Activated naive CD4-positive, alpha-beta T cell treated with anti-CD3 and anti-CD28 coated beads, Interleukin-2, amount 50 U/mL, for 24 hours (primary cell): ENCODE data around the gene ZNG1A.
"Not testable (repeated sequence)": the region's sequence is repeated elsewhere in the genome, so short reads cannot be mapped to it uniquely, and the experiment has no call there.

ENCODE experiments used
- H3K27ac Mint-ChIP-seq: one replicate; pipeline ENCODE4 v1.8.0; 2021; ENCODE audit warnings: mild to moderate bottlenecking, mixed read lengths
- H3K27me3 Mint-ChIP-seq: one replicate; pipeline ENCODE4 v1.8.0; 2021; ENCODE audit warnings: mixed read lengths
- H3K36me3 Mint-ChIP-seq: one replicate; pipeline ENCODE4 v1.8.0; 2021; ENCODE audit warnings: mixed read lengths
- H3K4me1 Mint-ChIP-seq: one replicate; pipeline ENCODE4 v1.8.0; 2021; ENCODE audit warnings: mixed read lengths
- H3K4me3 Mint-ChIP-seq: one replicate; pipeline ENCODE4 v1.8.0; 2021; ENCODE audit warnings: mild to moderate bottlenecking, mixed read lengths
- H3K9me3 Mint-ChIP-seq: one replicate; pipeline ENCODE4 v1.8.0; 2021; ENCODE audit warnings: mixed read lengths

Gene ZNG1A

DNA sequence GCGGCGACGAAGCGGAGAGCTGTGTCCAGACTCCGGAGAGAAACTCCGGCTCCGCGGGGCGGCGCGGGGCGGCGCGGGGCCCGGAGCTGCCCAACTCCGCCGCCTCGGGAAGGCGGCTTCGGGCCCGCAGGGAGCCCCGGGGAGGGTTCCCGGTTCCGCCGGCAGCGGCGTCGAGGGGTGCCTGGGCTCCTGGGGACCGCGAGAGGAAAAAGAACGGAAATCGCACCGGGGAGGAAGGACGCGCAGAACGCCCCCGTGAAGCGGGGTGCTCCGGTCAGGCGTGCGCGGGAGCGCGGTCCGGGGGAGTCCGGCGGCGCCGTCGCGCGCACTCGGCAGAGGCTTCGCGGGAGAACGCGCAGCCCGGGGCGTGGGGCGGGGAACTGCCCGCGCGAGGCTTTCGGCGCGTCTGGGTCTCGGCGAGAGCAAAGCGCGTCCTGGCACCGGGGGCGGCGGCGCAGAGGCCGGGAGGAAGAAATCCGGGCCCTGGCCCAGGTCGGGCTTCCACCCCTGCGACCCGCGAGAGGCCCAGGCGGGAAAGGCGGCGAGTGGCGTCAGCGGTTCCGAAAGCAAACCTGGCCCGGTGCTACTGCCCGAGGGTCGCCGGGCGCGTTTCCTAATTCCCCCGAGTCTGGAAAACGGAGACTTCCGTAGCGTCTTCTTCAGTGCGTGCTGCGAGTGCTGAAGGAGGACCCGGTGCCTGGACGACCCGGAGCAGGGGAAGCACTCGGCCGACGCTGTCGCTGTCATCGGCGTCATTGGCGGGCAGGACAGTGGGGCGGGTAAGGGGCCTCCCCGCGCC is 65.2 kb downstream of the ZNG1A start:
- Mint-ChIP-seq H3K4me3 (peak overlapping the region; percentile 78), H3K4me1 (peaks cover 20% of the 10 kb centered on the region), H3K27me3 (peaks cover 29% of the 10 kb centered on the region)
- H3K9me3 Mint-ChIP-seq, H3K27ac Mint-ChIP-seq, H3K36me3 Mint-ChIP-seq: not testable (repeated sequence)

DNA sequence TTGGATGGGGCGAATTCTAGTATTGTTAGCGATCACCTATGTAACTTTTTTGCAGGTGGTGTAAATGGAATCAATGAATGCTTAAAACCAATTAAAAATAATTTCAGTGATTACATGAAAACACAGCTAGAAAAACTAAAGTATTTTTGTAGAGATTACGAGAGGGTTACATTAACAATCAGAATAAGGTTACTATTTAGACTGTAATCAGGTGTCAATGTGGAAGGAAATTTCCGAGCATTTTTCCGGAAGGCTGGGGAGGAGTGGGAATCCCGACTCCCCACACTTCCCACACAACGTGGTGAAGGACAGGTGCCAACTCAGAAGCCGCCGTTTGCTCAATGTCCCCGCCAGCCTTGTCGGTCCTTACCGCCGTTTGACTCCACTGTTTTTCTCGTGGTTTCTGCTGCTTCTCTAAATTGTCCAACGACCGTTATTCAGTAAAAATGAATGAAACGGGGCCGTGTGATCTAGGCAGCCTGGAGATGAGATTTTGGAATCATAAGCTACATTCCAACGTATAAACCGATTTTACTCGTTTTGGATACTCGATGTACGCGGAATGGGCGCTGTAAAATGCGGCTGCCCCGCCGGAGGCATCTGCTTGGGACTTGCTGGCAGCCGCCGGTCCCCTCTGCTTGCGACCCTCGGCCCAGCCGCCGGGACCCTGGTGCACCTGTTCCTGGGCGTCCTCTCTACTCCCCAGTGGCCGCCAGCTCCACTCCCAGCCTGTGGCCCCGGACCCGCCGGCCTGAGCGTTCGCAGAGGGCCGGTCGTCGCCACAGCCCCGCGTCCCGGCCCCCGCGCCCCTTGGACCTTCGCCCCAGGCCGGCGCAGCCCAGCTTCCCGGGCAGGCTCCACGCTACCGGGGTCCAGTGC is 66.0 kb downstream of the ZNG1A start:
- not testable (repeated sequence) for H3K27ac Mint-ChIP-seq, H3K9me3 Mint-ChIP-seq, H3K36me3 Mint-ChIP-seq
- H3K4me1 Mint-ChIP-seq, result peaks cover 17% of the 10 kb centered on the region
- H3K4me3 Mint-ChIP-seq, result peak overlapping the region; percentile 59
- H3K27me3 Mint-ChIP-seq, result peaks cover 26% of the 10 kb centered on the region

DNA sequence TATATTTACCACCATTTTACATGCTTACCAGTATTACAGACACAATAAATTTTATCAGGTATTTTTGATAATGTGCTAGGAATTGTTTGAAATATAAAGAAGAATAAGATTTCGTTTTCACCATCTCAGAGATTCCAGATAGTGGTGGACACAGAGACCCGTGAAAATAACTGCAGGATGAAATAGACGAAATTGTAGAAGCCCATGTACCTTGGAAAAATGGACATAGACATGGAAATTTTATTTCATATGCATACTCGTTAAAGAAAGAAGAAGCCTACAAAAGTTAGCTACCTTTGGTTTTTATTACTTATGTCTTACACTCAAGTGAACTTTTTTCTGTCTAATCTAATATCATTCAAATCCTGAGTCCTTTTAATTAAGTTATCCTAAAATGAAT is 68.2 kb downstream of the ZNG1A start:
- not testable (repeated sequence) for H3K4me3 Mint-ChIP-seq, H3K4me1 Mint-ChIP-seq, H3K36me3 Mint-ChIP-seq, H3K27ac Mint-ChIP-seq, H3K9me3 Mint-ChIP-seq
- peaks cover 26% of the 10 kb centered on the region for H3K27me3 Mint-ChIP-seq

DNA sequence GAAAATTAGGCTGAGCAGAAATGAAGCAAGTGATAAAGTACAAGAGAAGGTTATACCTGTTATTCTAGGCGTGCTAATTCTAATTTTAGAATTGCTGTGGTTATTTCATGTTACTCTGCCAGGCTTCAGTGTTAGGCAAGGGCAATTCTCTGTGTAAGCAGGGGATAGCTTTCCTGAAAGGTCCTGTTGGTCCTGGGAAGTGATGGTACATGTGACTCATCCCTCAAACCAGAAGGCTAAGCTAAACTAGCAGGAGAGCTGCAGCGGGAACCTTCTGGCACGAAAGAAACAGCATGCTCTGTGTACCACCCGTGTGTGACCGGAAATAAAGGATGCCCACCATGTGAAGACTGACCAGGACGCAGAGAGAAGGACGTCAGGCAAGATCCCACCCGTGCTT is 69.3 kb downstream of the ZNG1A start:
- peaks cover 24% of the 10 kb centered on the region for H3K27me3 Mint-ChIP-seq
- H3K4me1 Mint-ChIP-seq, H3K4me3 Mint-ChIP-seq, H3K36me3 Mint-ChIP-seq, H3K9me3 Mint-ChIP-seq, H3K27ac Mint-ChIP-seq: not testable (repeated sequence)

DNA sequence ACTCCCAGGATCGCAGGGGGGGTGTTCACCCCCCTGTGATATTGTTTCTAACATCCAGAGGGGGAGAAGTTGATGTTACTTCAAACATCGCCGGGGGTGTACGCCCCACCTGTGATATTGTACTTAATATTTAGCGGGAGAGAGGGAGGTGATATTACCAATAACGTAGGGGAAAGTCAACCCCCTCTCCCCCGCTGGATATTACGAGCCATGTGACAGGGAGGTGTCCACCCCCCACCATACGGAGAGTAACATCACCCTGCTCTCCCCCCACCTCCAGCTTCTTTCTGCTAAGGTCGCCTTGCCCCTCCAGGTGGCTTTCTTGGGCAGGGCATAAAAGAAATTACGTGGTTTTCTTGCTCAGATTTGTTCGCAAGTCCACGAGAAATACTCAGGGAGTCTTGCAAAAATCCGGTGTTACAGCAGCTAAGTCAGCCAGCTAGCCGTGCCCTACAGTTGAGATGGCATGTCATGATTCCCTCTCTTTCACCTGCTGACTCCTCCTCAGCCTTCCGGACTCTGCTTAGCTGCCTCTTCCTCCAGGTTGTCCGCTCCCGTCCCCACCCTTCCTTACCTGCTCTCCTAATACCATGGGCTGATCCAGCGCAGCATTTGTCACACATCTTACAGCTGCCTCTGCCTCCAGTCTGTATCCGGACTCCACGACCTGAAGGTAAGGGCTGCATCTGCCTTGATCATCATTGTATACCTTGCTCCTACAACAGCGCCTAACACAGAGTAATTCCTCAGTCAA is 69.9 kb downstream of the ZNG1A start:
- peaks cover 22% of the 10 kb centered on the region for H3K27me3 Mint-ChIP-seq
- H3K27ac Mint-ChIP-seq, H3K4me1 Mint-ChIP-seq, H3K4me3 Mint-ChIP-seq, H3K36me3 Mint-ChIP-seq, H3K9me3 Mint-ChIP-seq: not testable (repeated sequence)

DNA sequence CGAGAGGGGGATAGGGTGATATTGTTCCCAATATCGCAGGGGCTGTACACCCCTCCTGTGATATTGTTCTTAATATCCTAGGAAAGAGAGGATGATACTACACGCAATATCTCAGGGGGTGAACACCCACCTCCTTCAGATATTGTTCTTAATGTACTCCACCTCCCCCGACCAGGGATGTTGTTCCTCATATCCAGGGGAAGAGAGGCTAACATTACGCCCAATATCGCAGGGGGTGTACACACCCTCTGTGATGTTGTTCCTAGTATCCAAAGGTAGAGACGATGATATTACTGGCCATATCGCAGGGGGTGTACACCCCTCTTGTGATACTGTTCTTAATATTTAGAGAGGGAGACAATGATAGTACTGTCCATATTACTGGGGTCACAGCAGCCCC is 72.9 kb downstream of the ZNG1A start:
- H3K9me3 Mint-ChIP-seq, H3K4me1 Mint-ChIP-seq, H3K27ac Mint-ChIP-seq, H3K36me3 Mint-ChIP-seq, H3K4me3 Mint-ChIP-seq: not testable (repeated sequence)
- peaks cover 18% of the 10 kb centered on the region for H3K27me3 Mint-ChIP-seq

DNA sequence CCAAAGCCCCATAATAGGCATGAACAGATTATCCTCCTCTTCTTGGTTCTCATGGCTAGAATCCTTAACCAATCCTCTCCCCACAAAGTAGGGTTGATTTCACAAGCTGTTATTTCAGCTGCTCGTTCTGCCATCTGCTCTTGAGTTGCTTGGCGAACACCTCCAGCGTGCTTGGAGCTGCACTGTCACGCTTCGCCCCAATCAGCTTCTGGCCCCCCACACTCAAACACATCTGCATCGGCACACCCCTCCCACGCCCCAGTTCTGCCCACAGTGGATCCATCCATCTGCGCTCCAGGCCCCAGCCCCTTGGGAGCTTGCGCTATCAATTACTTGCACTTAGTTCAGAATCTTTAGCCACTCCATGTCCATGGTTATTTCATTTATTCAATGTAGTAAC is 78.4 kb downstream of the ZNG1A start:
- H3K4me1 Mint-ChIP-seq, H3K4me3 Mint-ChIP-seq, H3K36me3 Mint-ChIP-seq, H3K27me3 Mint-ChIP-seq, H3K27ac Mint-ChIP-seq, H3K9me3 Mint-ChIP-seq: not testable (repeated sequence)

DNA sequence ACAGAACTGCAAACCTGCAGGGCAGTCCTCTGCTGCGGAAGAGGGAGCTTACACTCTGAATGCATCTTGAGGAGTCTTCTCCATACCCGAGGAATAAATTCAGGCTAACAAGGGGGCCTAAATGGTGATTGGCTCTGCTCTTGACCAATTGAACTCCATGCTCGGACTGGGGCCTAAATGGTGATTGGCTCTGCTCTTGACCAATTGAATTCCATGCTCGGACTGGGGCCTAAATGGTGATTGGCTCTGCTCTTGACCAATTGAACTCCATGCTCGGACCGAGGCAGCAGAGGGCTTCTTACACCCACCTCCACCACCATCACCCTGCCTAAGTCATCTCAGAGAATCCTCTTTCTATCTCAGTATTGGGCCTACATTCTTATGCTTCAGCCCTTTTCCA is 79.0 kb downstream of the ZNG1A start:
- not testable (repeated sequence) for H3K9me3 Mint-ChIP-seq, H3K27me3 Mint-ChIP-seq, H3K4me1 Mint-ChIP-seq, H3K27ac Mint-ChIP-seq, H3K4me3 Mint-ChIP-seq, H3K36me3 Mint-ChIP-seq

DNA sequence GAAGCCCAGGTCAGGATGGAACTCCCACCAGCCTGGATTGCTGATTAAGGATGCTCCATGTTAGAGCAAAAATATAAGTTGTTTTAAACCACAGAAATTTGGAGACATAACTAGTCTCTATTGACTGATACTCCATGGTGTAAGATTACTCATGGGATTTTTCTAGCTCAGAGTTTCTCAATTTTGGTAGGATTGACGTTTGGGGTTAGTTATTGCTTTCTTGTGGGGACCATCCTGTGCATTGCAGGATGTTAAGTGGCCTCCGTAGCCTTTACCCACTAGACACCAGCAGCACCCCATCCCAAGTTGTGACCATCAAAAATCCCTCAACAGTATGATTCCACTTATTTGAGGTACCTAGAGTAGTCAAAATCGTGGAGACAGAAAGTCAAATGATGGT is 80.1 kb downstream of the ZNG1A start:
- H3K9me3 Mint-ChIP-seq, H3K4me3 Mint-ChIP-seq, H3K27me3 Mint-ChIP-seq, H3K27ac Mint-ChIP-seq, H3K4me1 Mint-ChIP-seq, H3K36me3 Mint-ChIP-seq: not testable (repeated sequence)

DNA sequence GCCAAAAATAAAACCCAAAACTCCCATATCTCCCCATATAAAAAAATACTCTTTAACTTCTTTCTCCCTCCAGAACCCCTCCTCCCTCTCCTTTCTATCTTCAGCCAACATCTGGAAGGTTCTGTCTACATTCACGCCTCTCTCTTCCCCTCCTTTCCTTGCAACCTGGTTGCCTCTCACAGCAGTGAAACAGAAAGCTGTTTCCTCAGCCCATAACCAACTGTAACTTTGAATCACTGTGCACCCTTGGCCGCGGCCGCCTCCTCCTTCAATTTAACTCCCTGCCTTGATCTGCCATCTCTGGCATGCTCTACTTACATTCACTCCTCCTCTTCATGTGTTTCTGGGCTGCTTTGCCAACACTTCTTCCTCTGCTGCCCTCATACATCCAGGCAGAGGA is 83.9 kb downstream of the ZNG1A start:
- not testable (repeated sequence) for H3K27me3 Mint-ChIP-seq, H3K36me3 Mint-ChIP-seq, H3K9me3 Mint-ChIP-seq, H3K4me3 Mint-ChIP-seq, H3K4me1 Mint-ChIP-seq, H3K27ac Mint-ChIP-seq

DNA sequence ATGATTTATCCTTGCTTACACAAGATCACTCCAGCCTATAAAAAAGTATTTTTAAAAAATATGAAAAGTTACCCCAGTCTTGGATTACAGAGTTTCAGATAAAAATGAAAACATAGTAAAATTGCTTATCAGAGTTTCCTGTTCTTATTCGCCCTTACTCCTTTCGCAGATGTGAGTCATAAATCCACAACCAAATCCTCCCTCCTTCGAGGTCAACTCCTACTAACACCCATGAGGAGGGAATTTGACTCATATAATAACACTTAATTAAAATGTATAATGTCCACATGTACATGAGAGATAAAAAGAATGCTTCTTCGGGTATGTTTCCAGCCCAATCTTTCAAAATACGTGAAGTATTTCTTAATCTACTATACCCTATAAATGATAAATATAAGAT is 84.5 kb downstream of the ZNG1A start:
- not testable (repeated sequence) for H3K4me1 Mint-ChIP-seq, H3K9me3 Mint-ChIP-seq, H3K4me3 Mint-ChIP-seq, H3K27ac Mint-ChIP-seq, H3K27me3 Mint-ChIP-seq, H3K36me3 Mint-ChIP-seq

DNA sequence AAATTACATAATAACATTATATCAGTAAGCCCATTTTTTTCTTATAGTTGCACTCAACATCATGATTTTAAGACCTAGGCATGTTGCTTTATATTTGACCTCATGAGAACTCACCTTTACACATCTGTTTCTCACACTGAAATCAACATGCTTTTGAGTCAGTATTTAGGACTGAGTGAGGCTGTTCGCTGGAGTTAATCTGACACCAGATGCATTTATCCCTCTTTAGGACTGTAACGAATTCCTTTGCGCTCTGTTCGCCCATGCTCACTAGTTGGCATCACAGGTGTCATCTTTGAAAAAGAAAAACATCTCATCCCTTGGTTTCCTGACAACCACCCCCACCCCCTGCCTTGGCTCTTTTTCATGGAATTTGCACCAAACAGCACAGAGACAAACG is 84.9 kb downstream of the ZNG1A start:
- H3K4me3 Mint-ChIP-seq, H3K4me1 Mint-ChIP-seq, H3K27me3 Mint-ChIP-seq, H3K36me3 Mint-ChIP-seq, H3K27ac Mint-ChIP-seq, H3K9me3 Mint-ChIP-seq: not testable (repeated sequence)

DNA sequence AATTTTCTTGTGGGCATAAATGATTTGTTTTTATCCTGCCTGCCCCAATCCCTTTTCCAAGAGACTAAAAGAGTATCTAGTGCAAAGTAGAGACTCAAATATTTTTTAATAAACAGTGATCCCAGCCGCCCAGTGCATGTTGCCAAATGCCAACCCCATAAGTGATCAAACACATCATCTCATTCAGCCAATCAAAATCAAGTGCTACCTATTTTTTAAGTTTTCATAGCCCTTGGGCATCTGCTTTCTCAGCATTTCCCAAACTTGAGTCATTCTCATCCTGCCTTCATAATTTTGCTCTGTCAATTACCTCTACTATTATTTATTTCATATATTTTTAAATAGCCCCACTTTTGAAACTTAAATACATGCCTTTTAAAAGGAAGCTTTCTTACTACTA is 88.0 kb downstream of the ZNG1A start:
- H3K4me1 Mint-ChIP-seq, H3K27ac Mint-ChIP-seq, H3K36me3 Mint-ChIP-seq: not testable (repeated sequence)

DNA sequence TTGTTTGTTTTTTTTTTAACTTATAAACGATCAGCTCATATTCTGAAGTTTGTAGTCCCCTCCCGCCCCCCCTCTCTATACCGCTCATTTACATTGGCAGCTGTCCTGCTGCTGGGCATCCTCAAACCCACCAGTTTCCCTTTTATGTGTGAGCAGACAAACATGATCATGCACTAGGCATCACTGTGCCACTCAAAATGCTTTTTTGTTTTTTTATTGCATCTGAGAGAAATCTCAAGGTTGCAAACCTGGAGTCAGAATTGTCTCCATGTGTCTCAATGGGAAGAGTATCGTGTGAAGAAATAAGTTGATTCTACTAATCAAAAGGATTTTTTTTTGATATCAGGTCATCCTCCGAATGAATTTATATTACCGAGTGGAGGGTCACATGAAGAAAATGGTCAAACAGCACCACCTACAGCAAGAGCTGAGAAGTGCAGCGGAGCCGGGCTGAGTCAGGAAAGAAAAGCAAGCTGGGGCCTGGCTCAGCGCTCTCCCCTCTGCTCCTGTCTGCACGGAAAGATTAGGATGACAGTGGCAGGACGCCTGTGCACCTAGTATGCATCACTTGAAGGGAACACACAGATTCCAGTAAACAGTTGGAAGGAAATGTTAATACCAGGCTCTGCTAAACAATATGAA is 90.3 kb downstream of the ZNG1A start:
- not testable (repeated sequence) for H3K9me3 Mint-ChIP-seq, H3K27me3 Mint-ChIP-seq, H3K27ac Mint-ChIP-seq, H3K4me3 Mint-ChIP-seq, H3K4me1 Mint-ChIP-seq, H3K36me3 Mint-ChIP-seq

More for the DNA sequence above, 88.0 kb downstream of the ZNG1A start:
- H3K9me3 Mint-ChIP-seq, H3K4me3 Mint-ChIP-seq, H3K27me3 Mint-ChIP-seq: not testable (repeated sequence)

DNA sequence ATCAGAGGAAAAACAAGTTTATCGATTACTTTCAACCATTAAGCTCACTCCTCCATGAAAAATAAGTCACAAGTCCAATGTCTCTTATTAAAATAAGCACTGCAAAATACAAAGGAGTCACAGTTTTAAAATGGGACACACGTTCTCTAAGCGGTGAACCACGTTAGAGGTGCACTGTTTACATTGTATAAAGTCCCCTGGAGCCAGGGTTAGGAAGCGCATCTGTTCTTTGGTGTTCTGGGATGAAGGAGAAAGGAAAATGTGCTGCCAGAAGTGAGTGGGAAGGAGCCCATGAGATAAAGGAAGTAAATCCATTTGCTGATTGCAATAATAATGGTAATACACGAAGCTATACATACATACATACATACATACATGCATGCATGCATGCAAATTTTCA is 91.0 kb downstream of the ZNG1A start:
- not testable (repeated sequence) for H3K4me3 Mint-ChIP-seq, H3K36me3 Mint-ChIP-seq

DNA sequence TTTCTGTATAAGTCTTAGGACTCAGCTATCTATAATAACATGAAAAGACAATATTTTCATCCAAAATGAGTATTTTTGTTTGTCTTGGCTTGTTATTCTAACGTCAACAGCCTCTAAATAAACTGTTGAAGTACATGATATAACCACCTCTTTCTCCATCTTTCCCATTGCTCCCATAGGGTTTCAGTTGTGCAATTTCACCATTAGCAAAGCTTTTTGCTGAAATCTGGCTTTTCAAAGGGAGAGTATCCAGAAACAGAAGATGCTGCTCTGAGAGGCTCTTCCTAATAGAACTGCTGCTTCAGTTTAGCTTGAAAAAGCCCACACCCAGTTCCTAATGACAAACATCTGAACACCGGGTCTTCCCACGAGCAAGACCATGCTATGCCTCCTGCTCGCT is 91.8 kb downstream of the ZNG1A start:
- not testable (repeated sequence) for H3K4me3 Mint-ChIP-seq, H3K9me3 Mint-ChIP-seq, H3K36me3 Mint-ChIP-seq, H3K27ac Mint-ChIP-seq, H3K27me3 Mint-ChIP-seq, H3K4me1 Mint-ChIP-seq

More for the DNA sequence above, 91.0 kb downstream of the ZNG1A start:
- not testable (repeated sequence) for H3K4me1 Mint-ChIP-seq, H3K9me3 Mint-ChIP-seq, H3K27me3 Mint-ChIP-seq, H3K27ac Mint-ChIP-seq
